Measurements from ENCODE around the gene LRRC59. TPM values are rescaled to one million over a fixed set of nuclear protein-coding genes. Genes with fewer than 3 reads are reported as not detected.

The LRRC59 gene
- total RNA-seq, 1 experiment from 2014 or later: 177 TPM

- Histone ChIP-seq H3K36me3 (ENCODE audit: insufficient read depth, low read length, poor library complexity, severe bottlenecking) (no peaks in the 10 kb centered on the region), H3K27me3 (replicated peaks; ENCODE audit: insufficient read depth, low read depth, low read length, poor library complexity) (no peaks in the 10 kb centered on the region), H3K27ac (ENCODE audit: low read depth, low read length, poor library complexity, severe bottlenecking) (no peak overlapping the region), H3K4me1 (ENCODE audit: insufficient read depth, low read length, poor library complexity, severe bottlenecking) (peaks cover 14% of the 10 kb centered on the region), H3K9me3 (ENCODE audit: low read depth, low read length, poor library complexity, severe bottlenecking) (no peaks in the 10 kb centered on the region), H3K4me3 (ENCODE audit: low read depth, low read length, poor library complexity, severe bottlenecking) (no peak overlapping the region)
- BruUV-seq (replicated peaks): no TSS peak
- POLR2A ChIA-PET (ENCODE audit: low non-redundant PET): no interaction called here
- TF ChIP-seq CTCF (conservative IDR thresholded peaks at IDR 0.05; ENCODE audit: low read depth, low read length) (no peak), EZH2 (IDR thresholded peaks at IDR 0.05; ENCODE audit: borderline replicate concordance, low read depth, low read length, poor library complexity, severe bottlenecking) (no peak)
- intact Hi-C loops (cut with micrococcal nuclease; ENCODE audit: unreplicated experiment): no loop called here
- CTCF ChIA-PET: no interaction called here
- DNase-seq (ENCODE audit: low spot score): no peak
Measured at GRCh38 chr17:50439008-50439407, 41.7 kb upstream of the LRRC59 start.

GRCh38 chr17:50437409-50437808 lies 40.1 kb upstream of the LRRC59 start:
- H3K4me1 ChIP-seq (ENCODE audit: insufficient read depth, low read length, poor library complexity, severe bottlenecking): no peaks in the 10 kb centered on the region
- ChIA-PET CTCF (no interaction called here), POLR2A (ENCODE audit: low non-redundant PET) (no interaction called here)
- no peaks in the 10 kb centered on the region for H3K27me3 ChIP-seq (replicated peaks; ENCODE audit: insufficient read depth, low read depth, low read length, poor library complexity)
- intact Hi-C loops (cut with micrococcal nuclease; ENCODE audit: unreplicated experiment): no loop called here
- BruUV-seq (replicated peaks): no TSS peak
- no peaks in the 10 kb centered on the region for H3K36me3 ChIP-seq (ENCODE audit: insufficient read depth, low read length, poor library complexity, severe bottlenecking)
- no peak for TF ChIP-seq CTCF (conservative IDR thresholded peaks at IDR 0.05; ENCODE audit: low read depth, low read length)
- TF ChIP-seq EZH2 (IDR thresholded peaks at IDR 0.05; ENCODE audit: borderline replicate concordance, low read depth, low read length, poor library complexity, severe bottlenecking): no peak
- DNase-seq (ENCODE audit: low spot score): no peak
- H3K27ac ChIP-seq (ENCODE audit: low read depth, low read length, poor library complexity, severe bottlenecking): no peak overlapping the region
- H3K9me3 ChIP-seq (ENCODE audit: low read depth, low read length, poor library complexity, severe bottlenecking): no peaks in the 10 kb centered on the region
- H3K4me3 ChIP-seq (ENCODE audit: low read depth, low read length, poor library complexity, severe bottlenecking): no peak overlapping the region

DNA sequence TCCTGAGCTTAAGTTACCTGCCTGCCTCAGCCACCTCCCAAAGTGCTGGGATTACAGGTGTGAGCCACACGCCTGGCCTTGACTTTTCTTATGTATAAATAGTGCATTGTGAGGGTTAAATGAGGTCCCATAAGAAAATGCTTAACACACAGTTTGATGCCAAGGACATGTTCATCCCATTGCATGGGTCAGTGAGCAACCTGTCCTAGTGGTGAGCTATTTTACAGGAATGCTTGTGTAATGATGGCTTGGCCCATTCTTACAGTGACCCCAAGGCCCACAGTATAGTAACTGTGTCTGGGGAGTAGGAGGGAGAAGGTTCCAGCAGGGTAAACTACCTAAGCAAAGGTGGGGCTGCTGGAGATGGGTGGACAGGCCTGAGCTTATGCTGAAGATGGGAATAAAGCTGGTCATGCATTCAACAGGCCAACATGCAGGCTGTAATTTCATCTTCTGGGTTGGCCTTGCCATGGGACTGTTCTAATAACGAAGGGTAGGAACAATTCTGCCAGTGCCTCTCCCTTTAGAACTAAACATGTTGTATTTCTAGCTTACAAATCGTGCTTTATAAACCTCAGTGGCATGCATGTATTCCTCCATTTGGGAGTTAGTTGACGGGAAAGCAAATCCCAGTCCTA lies 34.9 kb upstream of the LRRC59 start:
- intact Hi-C loops (cut with micrococcal nuclease; ENCODE audit: unreplicated experiment): no loop called here
- H3K9me3 ChIP-seq (ENCODE audit: low read depth, low read length, poor library complexity, severe bottlenecking): no peaks in the 10 kb centered on the region
- no peak overlapping the region for H3K27ac ChIP-seq (ENCODE audit: low read depth, low read length, poor library complexity, severe bottlenecking)
- TF ChIP-seq CTCF (conservative IDR thresholded peaks at IDR 0.05; ENCODE audit: low read depth, low read length): no peak
- TF ChIP-seq EZH2 (IDR thresholded peaks at IDR 0.05; ENCODE audit: borderline replicate concordance, low read depth, low read length, poor library complexity, severe bottlenecking): no peak
- no peaks in the 10 kb centered on the region for H3K4me1 ChIP-seq (ENCODE audit: insufficient read depth, low read length, poor library complexity, severe bottlenecking)
- CTCF ChIA-PET: interaction anchor here (0.7 kb wide), 1 partner anchor 35 kb away, joined by 3 read pairs; the partner anchor contains the start of gene LRRC59
- H3K4me3 ChIP-seq (ENCODE audit: low read depth, low read length, poor library complexity, severe bottlenecking): no peak overlapping the region
- H3K36me3 ChIP-seq (ENCODE audit: insufficient read depth, low read length, poor library complexity, severe bottlenecking): no peaks in the 10 kb centered on the region
- DNase-seq (ENCODE audit: low spot score): no peak
- H3K27me3 ChIP-seq (replicated peaks; ENCODE audit: insufficient read depth, low read depth, low read length, poor library complexity): no peaks in the 10 kb centered on the region
- POLR2A ChIA-PET (ENCODE audit: low non-redundant PET): interaction anchor here (0.7 kb wide), 1 partner anchor 57 kb away, joined by 3 read pairs; no protein-coding TSS in a partner anchor
- no TSS peak for BruUV-seq (replicated peaks)

All from A673 (cell line).